SK-N-SH (cell line): ENCODE results near the gene SFSWAP. TPM values are rescaled to one million over a fixed set of nuclear protein-coding genes. Genes with fewer than 3 reads are reported as not detected.

Experiments used
- CTCF ChIA-PET: fragments of 300-600, 350-600 bp; formaldehyde crosslinking; extraction: SDS; loops from one replicate; lab custom pipeline; 2021; lab: Yijun Ruan, JAX
- POLR2A ChIA-PET: fragments of 350-600 bp; sonication (Branson Sonifier 250); formaldehyde crosslinking; extraction: SDS; loops from one replicate; lab custom pipeline; 2020; ENCODE audit warnings: antibody characterized with exemption, inconsistent platforms; lab: Yijun Ruan, JAX
- DNase-seq: peaks from one replicate; pipeline ENCODE4 v3.0.0; 2012
- H2AFZ ChIP-seq: fragments of 200-600 bp; sonication (generic); 2 replicates; pipeline ENCODE4 v1.8.1; 2016; ENCODE audit warnings: antibody characterized with exemption, mild to moderate bottlenecking, low read depth
- H3F3A ChIP-seq: fragments of 200-600 bp; sonication (generic); replicated peaks from 2 replicates; pipeline ENCODE3; 2016; ENCODE audit warnings: antibody characterized with exemption, mild to moderate bottlenecking; ENCODE audit not compliant: insufficient read depth
- H3K27ac ChIP-seq, 2 experiments: fragments of 200-500 bp in 1 of 2; fragments of 200-600 bp in 1 of 2; sonication (Bioruptor generic) in 1 of 2; sonication (generic), shearing (Covaris generic) in 1 of 2; 2 replicates each; pipeline versions ENCODE4 v1.5.1 to v1.6.1; 2014 to 2016; ENCODE audit warnings: low read depth in 2 of 2, inconsistent platforms in 1 of 2, low read length in 1 of 2, mild to moderate bottlenecking in 1 of 2, mixed read lengths in 1 of 2
- H3K27me3 ChIP-seq: fragments of 200-600 bp; sonication (generic), shearing (Covaris generic); 2 replicates; pipeline ENCODE4 v1.6.1; 2016; ENCODE audit warnings: mixed run types; ENCODE audit not compliant: insufficient read depth
- H3K36me3 ChIP-seq, 2 experiments: fragments of 200-500 bp in 1 of 2; fragments of 200-600 bp in 1 of 2; sonication (Bioruptor generic) in 1 of 2; sonication (generic) in 1 of 2; replicated peaks in 1 of 2; 2 replicates each; pipeline versions ENCODE3 to v1.5.1; 2014 to 2016; ENCODE audit warnings: low read length in 1 of 2, mild to moderate bottlenecking in 1 of 2; ENCODE audit not compliant: insufficient read depth in 2 of 2, control insufficient read depth in 1 of 2
- H3K4me1 ChIP-seq, 2 experiments: fragments of 200-500 bp in 1 of 2; fragments of 200-600 bp in 1 of 2; sonication (Bioruptor generic) in 1 of 2; sonication (generic), shearing (Covaris generic) in 1 of 2; 2 replicates each; pipeline versions ENCODE4 v1.5.1 to v1.6.1; 2014 to 2016; ENCODE audit warnings: low read depth in 1 of 2, low read length in 1 of 2, mixed run types in 1 of 2; ENCODE audit not compliant: insufficient read depth in 2 of 2, control insufficient read depth in 1 of 2
- H3K4me2 ChIP-seq: fragments of 200-600 bp; sonication (generic), shearing (Covaris generic); 2 replicates; pipeline ENCODE4 v1.6.1; 2017; ENCODE audit warnings: mixed run types
- H3K4me3 ChIP-seq, 2 experiments: fragments of 200-500 bp in 1 of 2; fragments of 200-600 bp in 1 of 2; sonication (Bioruptor generic) in 1 of 2; sonication (generic), shearing (Covaris generic) in 1 of 2; 2 replicates each; pipeline versions ENCODE4 v1.5.1 to v1.8.1; 2014 to 2016; ENCODE audit warnings: low read depth in 2 of 2, inconsistent platforms in 1 of 2, low read length in 1 of 2, mild to moderate bottlenecking in 1 of 2, mixed read lengths in 1 of 2, moderate library complexity in 1 of 2
- H3K79me2 ChIP-seq: fragments of 200-600 bp; sonication (generic); 2 replicates; pipeline ENCODE4 v1.8.1; 2017; ENCODE audit warnings: mild to moderate bottlenecking; ENCODE audit not compliant: insufficient read depth
- H3K9ac ChIP-seq: fragments of 200-600 bp; sonication (generic); 2 replicates; pipeline ENCODE4 v1.6.1; 2017; ENCODE audit warnings: mixed run types
- H3K9me2 ChIP-seq: fragments of 200-600 bp; sonication (generic); 2 replicates; pipeline ENCODE4 v1.6.1; 2017; ENCODE audit warnings: mixed run types
- H3K9me3 ChIP-seq: fragments of 200-600 bp; sonication (generic); 2 replicates; pipeline ENCODE4 v1.6.1; 2017; ENCODE audit warnings: mixed run types, mild to moderate bottlenecking, moderate library complexity
- H4K20me1 ChIP-seq: fragments of 200-600 bp; sonication (generic); 2 replicates; pipeline ENCODE4 v1.6.1; 2017; ENCODE audit warnings: mild to moderate bottlenecking, mixed run types; ENCODE audit not compliant: insufficient read depth
- CTCF ChIP-seq: fragments of 200-600 bp; sonication (generic); IDR thresholded peaks from 2 replicates; pipeline ENCODE4 v1.6.1; 2017; ENCODE audit warnings: antibody characterized with exemption, mild to moderate bottlenecking, moderate library complexity
- ELF1 ChIP-seq: IDR thresholded peaks from 2 replicates; pipeline ENCODE4 v1.4.0; 2012
- FOSL2 ChIP-seq: IDR thresholded peaks from 2 replicates; pipeline ENCODE4 v1.4.0; 2012; ENCODE audit warnings: low read depth, mild to moderate bottlenecking, moderate library complexity, borderline replicate concordance
- MAX ChIP-seq: IDR thresholded peaks from 2 replicates; pipeline ENCODE4 v1.4.0; 2012; ENCODE audit warnings: low read depth
- MEF2A ChIP-seq: IDR thresholded peaks from 2 replicates; pipeline ENCODE4 v1.4.0; 2012; ENCODE audit warnings: low read depth, borderline replicate concordance
- MXI1 ChIP-seq: IDR thresholded peaks from 2 replicates; pipeline ENCODE4 v1.6.1; 2012; ENCODE audit warnings: mild to moderate bottlenecking, low read depth, low read length, improper control_type of control experiment
- NFIC ChIP-seq: IDR thresholded peaks from 2 replicates; pipeline ENCODE4 v1.4.0; 2012; ENCODE audit warnings: borderline replicate concordance
- POLR2AphosphoS5 ChIP-seq: IDR thresholded peaks from 2 replicates; pipeline ENCODE4 v1.6.1; 2012; ENCODE audit warnings: low read depth, low read length
- RCOR1 ChIP-seq: fragments of 150-350 bp; IDR thresholded peaks from 2 replicates; pipeline ENCODE4 v1.6.1; 2017; ENCODE audit warnings: antibody characterized with exemption, low read length
- REST ChIP-seq: IDR thresholded peaks from 2 replicates; pipeline ENCODE4 v1.6.1; 2012; ENCODE audit warnings: mild to moderate bottlenecking, low read depth, low read length, moderate library complexity
- RFX5 ChIP-seq: IDR thresholded peaks from 2 replicates; pipeline ENCODE4 v1.6.1; 2012; ENCODE audit warnings: mild to moderate bottlenecking, improper control_type of control experiment, low read length
- TCF12 ChIP-seq: IDR thresholded peaks from 2 replicates; pipeline ENCODE4 v1.4.0; 2012
- USF1 ChIP-seq: IDR thresholded peaks from 2 replicates; pipeline ENCODE4 v1.4.0; 2012; ENCODE audit warnings: low read depth, borderline replicate concordance
- YY1 ChIP-seq: IDR thresholded peaks from 2 replicates; pipeline ENCODE4 v1.4.0; 2012; ENCODE audit warnings: low read depth, mild to moderate bottlenecking
- ZBTB33 ChIP-seq: IDR thresholded peaks from 2 replicates; pipeline ENCODE4 v1.4.0; 2012; ENCODE audit warnings: low read depth, borderline replicate concordance
- WGBS: methylation state at CpG from one replicate; pipeline ENCODE4 v1.1.6; 2017; ENCODE audit warnings: low lambda C conversion rate; 5-methylcytosine and 5-hydroxymethylcytosine counted together
- polyA plus RNA-seq, 3 experiments: library from polyadenylated mRNA; depleted of rRNA; stranded (reverse); fragments of >200 nt; gene quantifications; 2 replicates each; pipeline ENCODE4 v1.2.3, GENCODE V29; 2012

Gene SFSWAP
- polyA plus RNA-seq, 1 of the 3 experiments (the other 2 are of a cell fraction), result 27.9 TPM

GRCh38 chr12:131698286-131698685 lies 12.6 kb upstream of the SFSWAP start (continued):
- no peak for TF ChIP-seq REST
- no peak for TF ChIP-seq CTCF

- Histone ChIP-seq H3K4me2 (no peak overlapping the region), H3K27me3 (no peaks in the 10 kb centered on the region), H2AFZ (no peak overlapping the region), H3F3A (no peaks in the 10 kb centered on the region), H4K20me1 (no peaks in the 10 kb centered on the region), H3K9me3 (no peaks in the 10 kb centered on the region), H3K4me1 (no peaks in the 10 kb centered on the region), H3K79me2 (no peaks in the 10 kb centered on the region), H3K36me3 (no peaks in the 10 kb centered on the region), H3K9me2 (no peaks in the 10 kb centered on the region), H3K27ac (no peak overlapping the region)
- no peak for DNase-seq
- 9% methylated on average over 5 of the region's 5 CpGs for WGBS
- no peak for TF ChIP-seq MAX
- no peak for TF ChIP-seq USF1
- no peak for TF ChIP-seq RCOR1
- no peak for TF ChIP-seq ZBTB33
- no peak for TF ChIP-seq ELF1
- TF ChIP-seq FOSL2, result no peak
- TF ChIP-seq YY1, result no peak
- no peak for TF ChIP-seq REST
- no peak for TF ChIP-seq MEF2A
- TF ChIP-seq POLR2AphosphoS5, result no peak
- no peak for TF ChIP-seq MXI1
- TF ChIP-seq TCF12, result no peak
- TF ChIP-seq NFIC, result no peak
- no peak for TF ChIP-seq RFX5
- TF ChIP-seq, all 33 proteins: peak for 0
- POLR2A ChIA-PET, result no interaction called here
- Histone ChIP-seq H3K9ac (no peak overlapping the region), H3K4me3 (no peak overlapping the region)
- CTCF ChIA-PET, result no interaction called here
Observed at GRCh38 chr12:131699434-131699833, 11.5 kb upstream of the SFSWAP start.
